Uterus (tissue), 2 donors: ENCODE measurements around the gene PTPRN2.
"Not testable (repeated sequence)": the region's sequence is repeated elsewhere in the genome, so short reads cannot be mapped to it uniquely, and the experiment has no call there.

Experiments
- CTCF ChIP-seq, 4 experiments: fragments of 200-600 bp in 2 of 4; fragments of 450-650 bp in 2 of 4; sonication (generic) in 2 of 4; IDR thresholded peaks; one replicate each; pipeline ENCODE4 v1.5.1; 2016 to 2019; ENCODE audit warnings: antibody characterized with exemption in 4 of 4, mild to moderate bottlenecking in 2 of 4, moderate library complexity in 1 of 4
- POLR2A ChIP-seq, 2 donors: fragments of 450-650 bp; IDR thresholded peaks; one replicate each; pipeline ENCODE4 v1.6.1; 2016; ENCODE audit warnings: antibody characterized with exemption in 2 of 2, mild to moderate bottlenecking in 1 of 2, moderate library complexity in 1 of 2

- TF ChIP-seq CTCF, POLR2A (IDR thresholded peaks at IDR 0.05): not testable (repeated sequence)
Observed at GRCh38 chr7:158418395-158418794, 169.2 kb downstream of the PTPRN2 start.
